ENCODE results near the gene PLAU.

GRCh38 chr10:73944356-73945100, 33.6 kb downstream of the PLAU start:
- no peak for TF ChIP-seq CTCF (IDR thresholded peaks at IDR 0.05; ENCODE audit: insufficient read depth, low read depth, low read length)
- TF ChIP-seq EZH2 (IDR thresholded peaks at IDR 0.05; ENCODE audit: insufficient read depth, low read length) = no peak
